Measurements from ENCODE around the gene MLLT10.
"Not testable (repeated sequence)": the region's sequence is repeated elsewhere in the genome, so short reads cannot be mapped to it uniquely, and the experiment has no call there.

Gene MLLT10

DNA sequence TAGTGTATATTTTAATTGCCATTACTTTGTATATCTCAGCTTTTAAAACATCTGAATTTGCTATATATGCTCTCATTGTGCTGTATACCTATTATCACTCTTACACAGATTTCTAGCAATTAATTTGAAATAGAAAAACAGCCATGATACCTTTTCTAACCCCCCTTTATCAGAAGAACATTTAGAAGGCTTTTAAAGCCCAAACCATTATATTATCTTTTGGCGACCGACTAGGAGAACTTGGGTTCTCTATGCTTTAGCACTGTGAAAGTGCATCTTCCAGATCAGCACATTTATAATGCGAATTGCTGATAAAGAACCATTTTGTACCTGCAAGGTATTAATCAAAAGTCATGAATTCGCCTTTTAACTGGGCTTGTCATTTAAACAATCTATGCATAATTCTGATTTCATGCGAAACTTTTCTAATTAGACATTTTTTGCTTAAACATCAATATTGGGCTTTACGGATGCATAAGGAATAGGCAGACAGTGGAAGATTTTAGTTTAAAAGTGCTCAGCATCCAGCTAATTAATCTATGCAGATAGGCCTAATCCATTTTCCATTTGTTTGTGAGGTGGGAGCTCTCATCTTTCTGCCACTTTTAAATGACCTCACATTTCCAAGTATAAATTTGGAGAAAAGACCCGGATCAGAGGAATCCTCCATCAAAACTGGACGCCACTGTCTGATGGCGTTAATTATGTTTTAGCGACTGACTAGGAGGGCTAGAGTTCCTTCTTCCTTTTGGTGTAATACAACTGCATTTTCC, 1.2 kb upstream of the MLLT10 start:
- H3K4me1 Mint-ChIP-seq (ENCODE audit: low read depth) = peaks cover 24% of the 10 kb centered on the region
- intact Hi-C loops (cut with micrococcal nuclease) = loop anchor here (5.0 kb wide), 1 partner anchor 36 kb away; no protein-coding TSS in a partner anchor
- no peaks in the 10 kb centered on the region for H3K9me3 Mint-ChIP-seq
- no peaks in the 10 kb centered on the region for H3K27me3 Mint-ChIP-seq
- H3K27ac Mint-ChIP-seq = peak overlapping the region; percentile 100
- H3K36me3 Mint-ChIP-seq (ENCODE audit: low read depth) = peaks cover 32% of the 10 kb centered on the region
- H3K4me3 Mint-ChIP-seq = peak overlapping the region; percentile 86

GRCh38 chr10:21534280-21534586, 201 bp downstream of the MLLT10 start:
- intact Hi-C loops (cut with micrococcal nuclease) = loop anchor here (1.0 to 5.0 kb wide), 2 partner anchors 8 to 37 kb away; no protein-coding TSS in a partner anchor
- Mint-ChIP-seq H3K27me3 (no peaks in the 10 kb centered on the region), H3K4me3 (peak overlapping the region; percentile 86), H3K36me3 (ENCODE audit: low read depth) (peaks cover 41% of the 10 kb centered on the region), H3K27ac (peak overlapping the region; percentile 100), H3K9me3 (no peaks in the 10 kb centered on the region), H3K4me1 (ENCODE audit: low read depth) (peaks cover 24% of the 10 kb centered on the region)

DNA sequence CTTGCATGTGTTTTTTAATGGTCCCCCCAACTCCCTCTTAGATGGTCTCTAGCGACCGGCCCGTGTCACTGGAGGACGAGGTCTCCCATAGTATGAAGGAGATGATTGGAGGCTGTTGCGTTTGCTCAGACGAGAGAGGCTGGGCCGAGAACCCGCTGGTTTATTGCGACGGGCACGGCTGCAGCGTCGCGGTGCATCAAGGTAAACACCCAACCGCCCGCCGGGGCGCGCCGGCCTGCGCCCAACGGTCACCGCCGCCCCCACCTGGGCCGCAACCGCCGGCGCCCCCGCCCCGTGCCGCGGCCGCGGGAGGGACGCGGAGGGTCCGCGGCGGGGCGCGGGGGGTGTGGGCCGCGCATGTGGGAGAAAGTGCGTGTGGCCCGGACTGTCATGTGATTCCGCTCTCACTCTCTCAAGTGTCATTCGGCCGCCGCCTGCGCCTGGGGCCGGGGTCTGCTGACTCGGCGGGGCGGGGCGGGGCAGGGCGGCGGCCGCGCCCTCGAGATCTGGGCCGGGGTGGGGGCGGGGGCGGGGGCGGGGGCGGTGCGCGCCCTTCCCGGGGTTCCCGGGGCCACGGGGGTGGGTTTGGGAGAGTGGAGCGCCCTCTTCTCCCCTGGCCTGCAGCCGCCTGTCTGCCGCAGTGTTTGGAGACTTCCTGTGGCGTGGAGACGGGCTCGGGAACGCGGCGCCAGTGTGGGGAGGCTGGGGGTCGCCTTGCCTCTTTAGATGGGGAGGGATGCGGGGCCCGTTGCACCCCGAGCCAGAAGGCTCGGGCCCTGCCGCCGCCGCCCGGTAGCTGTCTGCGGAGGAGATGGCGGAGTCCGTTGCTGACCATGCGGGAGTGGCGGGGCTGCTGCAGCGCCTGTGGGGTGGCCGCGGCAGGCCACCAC, 817 bp downstream of the MLLT10 start:
- Mint-ChIP-seq H3K4me3 (peak overlapping the region; percentile 86), H3K36me3 (ENCODE audit: low read depth) (peaks cover 47% of the 10 kb centered on the region), H3K9me3 (no peaks in the 10 kb centered on the region), H3K27ac (peak overlapping the region; percentile 100), H3K4me1 (ENCODE audit: low read depth) (peaks cover 24% of the 10 kb centered on the region), H3K27me3 (no peaks in the 10 kb centered on the region)
- intact Hi-C loops (cut with micrococcal nuclease) = loop anchor here (1.0 to 5.0 kb wide), 2 partner anchors 9 to 38 kb away; no protein-coding TSS in a partner anchor

DNA sequence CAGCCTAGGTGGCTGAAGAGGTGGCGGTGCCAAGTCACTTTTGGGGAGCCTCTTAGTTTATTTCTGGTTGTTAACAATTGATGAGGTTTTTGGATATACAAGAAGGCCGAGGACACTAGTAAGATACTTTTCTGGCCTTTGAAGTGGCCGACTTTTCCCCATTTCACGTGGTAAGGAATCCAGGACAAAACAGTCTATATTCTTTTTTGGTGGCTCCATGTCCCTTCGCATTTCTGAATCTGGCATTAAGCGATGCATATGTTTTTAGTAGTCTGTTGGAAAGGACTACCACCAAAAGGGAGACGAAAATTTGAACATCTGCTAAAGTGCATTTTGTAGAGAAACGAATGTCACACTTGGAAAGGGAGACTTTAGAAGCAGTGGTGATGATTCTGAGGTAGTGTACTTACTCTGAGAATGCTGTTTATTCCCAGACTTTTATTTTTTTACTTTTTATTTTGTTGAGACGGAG, 1.5 kb downstream of the MLLT10 start:
- H3K36me3 Mint-ChIP-seq (ENCODE audit: low read depth) = peaks cover 54% of the 10 kb centered on the region
- intact Hi-C loops (cut with micrococcal nuclease) = no loop called here
- H3K27ac Mint-ChIP-seq = peak overlapping the region; percentile 100
- H3K4me3 Mint-ChIP-seq = peak overlapping the region; percentile 79
- no peaks in the 10 kb centered on the region for H3K9me3 Mint-ChIP-seq
- peaks cover 24% of the 10 kb centered on the region for H3K4me1 Mint-ChIP-seq (ENCODE audit: low read depth)
- H3K27me3 Mint-ChIP-seq = no peaks in the 10 kb centered on the region

DNA sequence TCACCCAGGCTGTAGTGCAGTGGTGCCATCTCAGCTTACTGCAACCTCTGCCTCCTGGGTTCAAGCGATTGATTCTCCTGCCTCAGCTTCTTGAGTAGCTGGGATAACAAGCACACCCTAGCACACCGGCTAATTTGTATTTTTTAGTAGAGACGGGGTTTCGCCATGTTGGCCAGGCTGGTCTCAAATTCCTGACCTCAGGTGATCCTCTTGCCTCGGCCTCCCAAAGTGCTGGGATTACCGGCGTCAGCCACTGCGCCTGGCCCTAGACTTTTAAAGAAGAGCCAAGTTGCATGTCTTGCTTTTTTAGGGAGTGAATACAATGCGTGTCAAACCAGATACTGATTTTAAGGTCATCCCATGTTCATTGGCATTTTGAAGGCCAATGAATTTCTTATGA, 1.9 kb downstream of the MLLT10 start:
- H3K4me3 Mint-ChIP-seq; H3K9me3 Mint-ChIP-seq; H3K27me3 Mint-ChIP-seq; intact Hi-C loops (cut with micrococcal nuclease): not testable (repeated sequence)
- Mint-ChIP-seq H3K27ac (peak overlapping the region; percentile 100), H3K4me1 (ENCODE audit: low read depth) (peaks cover 24% of the 10 kb centered on the region), H3K36me3 (ENCODE audit: low read depth) (peaks cover 59% of the 10 kb centered on the region)

DNA sequence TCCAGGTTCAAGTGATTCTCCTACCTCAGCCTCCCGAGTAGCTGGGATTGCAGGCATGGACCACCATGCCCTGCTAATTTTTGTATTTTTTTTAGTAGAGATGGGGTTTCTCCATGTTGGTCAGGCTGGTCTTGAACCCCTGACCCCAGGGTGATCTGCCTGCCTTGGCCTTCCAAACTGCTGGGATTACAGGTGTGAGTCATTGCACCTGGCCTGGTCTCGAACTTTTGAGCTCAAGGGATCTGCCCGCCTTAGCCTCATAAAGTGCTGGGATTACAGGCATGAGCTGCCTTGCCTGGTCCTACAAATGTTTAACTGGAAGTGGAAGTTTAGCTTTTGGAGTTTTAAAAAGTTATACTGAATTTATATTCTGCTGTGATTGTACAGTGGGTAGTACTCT, 2.8 kb downstream of the MLLT10 start:
- Mint-ChIP-seq H3K4me3 (no peak overlapping the region), H3K27ac (no peak overlapping the region), H3K27me3 (no peaks in the 10 kb centered on the region), H3K36me3 (ENCODE audit: low read depth) (peaks cover 68% of the 10 kb centered on the region), H3K4me1 (ENCODE audit: low read depth) (peaks cover 24% of the 10 kb centered on the region), H3K9me3 (no peaks in the 10 kb centered on the region)
- intact Hi-C loops (cut with micrococcal nuclease) = no loop called here

DNA sequence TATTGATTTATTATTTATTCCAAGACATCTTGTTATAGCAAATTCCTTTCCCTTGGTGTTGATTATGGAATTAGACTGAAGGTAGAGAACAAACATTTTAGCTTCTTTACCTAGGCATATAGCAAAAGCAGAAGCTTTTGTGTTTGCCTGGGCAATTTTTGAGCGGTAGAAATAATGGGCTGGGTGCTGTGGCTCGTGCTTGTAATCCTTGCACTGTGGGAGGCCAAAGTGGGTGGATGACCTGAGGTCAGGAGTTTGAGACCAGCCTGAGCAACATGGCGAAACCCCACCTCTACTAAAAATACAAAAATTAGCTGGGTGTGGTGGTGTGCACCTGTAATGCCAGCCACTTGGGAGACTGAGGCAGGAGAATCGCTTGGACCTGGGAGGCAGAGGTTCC, 6.7 kb downstream of the MLLT10 start:
- H3K4me1 Mint-ChIP-seq (ENCODE audit: low read depth); intact Hi-C loops (cut with micrococcal nuclease); H3K4me3 Mint-ChIP-seq; H3K9me3 Mint-ChIP-seq; H3K27me3 Mint-ChIP-seq; H3K27ac Mint-ChIP-seq: not testable (repeated sequence)
- H3K36me3 Mint-ChIP-seq (ENCODE audit: low read depth) = peaks cover 87% of the 10 kb centered on the region

- H3K27me3 Mint-ChIP-seq = no peaks in the 10 kb centered on the region
- no peaks in the 10 kb centered on the region for H3K9me3 Mint-ChIP-seq
- H3K4me1 Mint-ChIP-seq (ENCODE audit: low read depth) = no peaks in the 10 kb centered on the region
- H3K4me3 Mint-ChIP-seq = no peak overlapping the region
- peak overlapping the region; percentile 17 for H3K27ac Mint-ChIP-seq
- intact Hi-C loops (cut with micrococcal nuclease) = no loop called here
- H3K36me3 Mint-ChIP-seq (ENCODE audit: low read depth) = peaks cover 98% of the 10 kb centered on the region
These were observed 13.2 kb downstream of the MLLT10 start for GRCh38 chr10:21547246-21547645.

GRCh38 chr10:21552638-21553037, 18.6 kb downstream of the MLLT10 start:
- Mint-ChIP-seq H3K9me3 (no peaks in the 10 kb centered on the region), H3K27ac (no peak overlapping the region), H3K4me3 (no peak overlapping the region), H3K27me3 (no peaks in the 10 kb centered on the region), H3K36me3 (ENCODE audit: low read depth) (peaks cover 98% of the 10 kb centered on the region), H3K4me1 (ENCODE audit: low read depth) (peaks cover 21% of the 10 kb centered on the region)
- intact Hi-C loops (cut with micrococcal nuclease) = no loop called here

- no peak overlapping the region for H3K27ac Mint-ChIP-seq
- peaks cover 94% of the 10 kb centered on the region for H3K36me3 Mint-ChIP-seq (ENCODE audit: low read depth)
- intact Hi-C loops (cut with micrococcal nuclease) = no loop called here
- peaks cover 36% of the 10 kb centered on the region for H3K4me1 Mint-ChIP-seq (ENCODE audit: low read depth)
- no peaks in the 10 kb centered on the region for H3K9me3 Mint-ChIP-seq
- no peaks in the 10 kb centered on the region for H3K27me3 Mint-ChIP-seq
- H3K4me3 Mint-ChIP-seq = no peak overlapping the region
These were observed 22.5 kb downstream of the MLLT10 start for GRCh38 chr10:21556527-21556926.

- H3K27me3 Mint-ChIP-seq; H3K9me3 Mint-ChIP-seq; intact Hi-C loops (cut with micrococcal nuclease); H3K4me3 Mint-ChIP-seq; H3K27ac Mint-ChIP-seq: not testable (repeated sequence)
- Mint-ChIP-seq H3K4me1 (ENCODE audit: low read depth) (peaks cover 37% of the 10 kb centered on the region), H3K36me3 (ENCODE audit: low read depth) (peaks cover 86% of the 10 kb centered on the region)
These were observed 25.0 kb downstream of the MLLT10 start for GRCh38 chr10:21558984-21559383.

DNA sequence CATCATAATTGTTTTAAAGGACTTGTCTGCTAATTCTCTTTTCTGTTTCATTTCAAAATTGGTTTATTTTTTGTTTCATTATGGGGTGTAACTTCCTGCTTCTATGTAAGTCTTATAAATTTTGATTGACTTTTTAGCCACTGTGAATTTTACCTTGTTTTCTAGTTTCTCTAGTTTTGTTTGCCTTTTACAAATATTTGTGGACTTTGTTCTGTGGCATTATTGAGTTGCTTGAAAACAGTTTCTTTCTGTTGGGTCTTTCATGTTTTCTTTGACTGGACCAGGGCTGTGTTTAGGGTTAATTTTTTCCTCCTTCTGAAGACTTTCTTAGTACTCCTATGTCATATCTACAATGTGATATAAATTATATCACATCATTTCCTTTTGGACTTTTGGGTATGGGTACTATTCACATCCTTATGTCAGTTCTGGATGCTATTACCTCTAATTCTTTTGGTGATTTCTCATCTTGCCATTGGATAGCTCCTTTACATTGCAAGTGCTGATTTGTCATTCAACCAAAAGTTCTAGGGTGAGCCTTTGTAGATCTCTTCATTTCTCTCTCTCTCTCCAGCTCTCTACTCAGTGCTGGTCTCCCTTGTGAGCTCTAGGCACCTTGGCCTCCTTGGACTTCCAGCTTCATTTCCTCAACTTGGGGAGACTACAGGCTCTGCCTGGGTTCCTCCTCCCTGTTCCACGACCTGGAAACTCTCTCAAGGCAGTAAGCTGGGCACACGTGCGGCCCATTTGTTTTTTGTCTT, 36.9 kb downstream of the MLLT10 start:
- intact Hi-C loops (cut with micrococcal nuclease) = no loop called here
- Mint-ChIP-seq H3K27ac (peak overlapping the region; percentile 52), H3K27me3 (no peaks in the 10 kb centered on the region), H3K9me3 (no peaks in the 10 kb centered on the region), H3K36me3 (ENCODE audit: low read depth) (peaks cover 78% of the 10 kb centered on the region), H3K4me1 (ENCODE audit: low read depth) (peaks cover 32% of the 10 kb centered on the region), H3K4me3 (no peak overlapping the region)

GRCh38 chr10:21572578-21572977, 38.5 kb downstream of the MLLT10 start:
- peaks cover 75% of the 10 kb centered on the region for H3K36me3 Mint-ChIP-seq (ENCODE audit: low read depth)
- no peak overlapping the region for H3K27ac Mint-ChIP-seq

DNA sequence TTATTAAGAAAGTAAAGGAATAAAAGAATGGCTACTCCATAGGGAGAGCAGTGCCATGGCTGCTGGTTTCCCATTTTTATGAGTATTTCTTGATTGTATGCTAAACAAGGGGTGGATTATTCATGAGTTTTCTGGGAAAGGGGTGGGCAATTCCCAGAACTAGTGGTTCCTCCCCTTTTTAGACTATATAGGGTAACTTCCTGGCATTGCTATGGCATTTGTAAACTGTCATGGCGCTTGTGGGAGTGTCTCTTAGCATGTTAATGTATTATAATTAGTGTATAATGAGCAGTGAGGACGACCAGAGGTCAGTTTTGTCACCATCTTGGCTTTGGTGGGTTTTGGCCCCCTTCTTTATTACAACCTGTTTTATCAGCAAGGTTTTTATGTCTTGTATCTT, 40.5 kb downstream of the MLLT10 start:
- H3K27me3 Mint-ChIP-seq; H3K4me3 Mint-ChIP-seq; intact Hi-C loops (cut with micrococcal nuclease); H3K27ac Mint-ChIP-seq; H3K9me3 Mint-ChIP-seq: not testable (repeated sequence)
- Mint-ChIP-seq H3K4me1 (ENCODE audit: low read depth) (peaks cover 39% of the 10 kb centered on the region), H3K36me3 (ENCODE audit: low read depth) (peaks cover 59% of the 10 kb centered on the region)

More at GRCh38 chr10:21572578-21572977, 38.5 kb downstream of the MLLT10 start:
- peaks cover 32% of the 10 kb centered on the region for H3K4me1 Mint-ChIP-seq (ENCODE audit: low read depth)
- H3K27me3 Mint-ChIP-seq = no peaks in the 10 kb centered on the region
- intact Hi-C loops (cut with micrococcal nuclease) = no loop called here
- H3K9me3 Mint-ChIP-seq = no peaks in the 10 kb centered on the region
- H3K4me3 Mint-ChIP-seq = no peak overlapping the region
